NCI-H2171 treated with DMSO at 0.1 percent for 48 hours (cell line): ENCODE results near the gene AP5S1.
"Not testable (repeated sequence)": the region's sequence is repeated elsewhere in the genome, so short reads cannot be mapped to it uniquely, and the experiment has no call there.

Experiments
- DNase-seq: peaks from one replicate; lab custom pipeline; 2025; lab: John Stamatoyannopoulos, UW

AP5S1 gene

DNA sequence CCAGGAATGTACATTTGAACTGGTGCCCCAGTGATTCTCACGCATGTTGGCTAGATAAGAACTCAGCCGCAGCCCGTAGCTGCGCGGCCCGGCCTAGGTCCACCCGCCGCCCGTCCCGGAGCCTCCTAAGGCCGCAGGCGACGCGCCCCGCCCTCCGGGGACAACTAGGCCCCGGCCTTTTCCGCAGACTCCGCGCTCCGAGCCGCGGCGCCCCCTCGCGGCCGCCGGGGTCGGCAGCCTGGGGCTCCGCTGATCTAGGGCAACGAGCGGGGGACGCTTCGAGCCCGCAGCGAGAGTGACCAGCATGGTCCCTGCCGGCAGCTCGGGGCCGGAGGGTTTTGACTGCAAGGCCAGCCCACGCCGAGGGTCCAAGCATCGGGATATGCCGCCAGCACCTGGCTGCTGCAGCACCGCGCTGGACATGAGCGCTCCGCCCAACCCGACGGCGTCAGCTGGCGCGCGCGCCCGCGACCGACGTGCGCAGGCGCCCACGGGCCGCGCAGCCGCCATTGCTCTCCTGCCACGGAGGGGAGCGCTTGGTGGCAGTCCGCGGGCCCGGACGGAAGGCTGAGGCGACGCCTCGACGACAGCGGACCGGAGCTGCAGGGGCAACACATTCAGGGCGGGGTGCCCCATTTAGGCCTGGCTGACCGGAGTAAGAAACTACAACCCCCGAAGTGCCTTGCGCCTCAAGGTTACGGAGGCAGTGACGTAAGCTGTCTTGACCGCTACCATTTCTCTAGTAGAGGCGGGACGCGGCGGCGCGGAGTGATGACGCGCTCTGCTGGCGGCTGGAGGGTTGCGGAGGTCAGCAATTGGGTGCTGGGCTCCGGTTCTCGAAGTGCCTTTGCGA, at the start of gene AP5S1:
Gene AP5S1, plus strand, starts transcription at position 500 of the 853 bp plus-strand sequence. CDS start 1,571 bp downstream, outside the sequence.
- peak; percentile 97 for DNase-seq

DNA sequence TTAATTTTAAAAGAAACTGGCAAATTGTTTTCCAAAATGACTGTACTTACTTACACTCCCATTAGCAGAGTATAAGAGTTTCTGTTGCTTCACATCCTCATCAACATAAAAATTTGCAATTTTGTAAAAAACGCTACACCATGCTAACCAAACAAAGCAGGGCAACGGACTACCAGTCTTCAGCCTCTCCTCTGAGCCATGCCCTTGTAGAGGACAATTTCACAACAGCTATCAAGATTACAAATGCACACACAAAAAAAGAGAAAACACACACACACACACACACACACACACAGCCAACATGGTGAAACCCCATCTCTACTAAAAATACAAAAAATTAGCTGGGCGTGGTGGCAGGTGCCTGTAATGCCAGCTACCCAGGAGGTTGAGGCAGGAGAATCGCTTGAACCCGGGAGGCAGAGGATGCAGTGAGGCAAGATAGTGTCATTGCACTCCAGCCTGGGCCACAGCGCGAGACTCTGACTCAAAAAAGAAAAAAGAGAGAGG, 48.7 kb upstream of the AP5S1 start:
- DNase-seq, result no peak

- no peak for DNase-seq
Observed at GRCh38 chr20:3775457-3776108, 44.8 kb upstream of the AP5S1 start.

GRCh38 chr20:3777381-3777715, 43.0 kb upstream of the AP5S1 start:
- no peak for DNase-seq

DNA sequence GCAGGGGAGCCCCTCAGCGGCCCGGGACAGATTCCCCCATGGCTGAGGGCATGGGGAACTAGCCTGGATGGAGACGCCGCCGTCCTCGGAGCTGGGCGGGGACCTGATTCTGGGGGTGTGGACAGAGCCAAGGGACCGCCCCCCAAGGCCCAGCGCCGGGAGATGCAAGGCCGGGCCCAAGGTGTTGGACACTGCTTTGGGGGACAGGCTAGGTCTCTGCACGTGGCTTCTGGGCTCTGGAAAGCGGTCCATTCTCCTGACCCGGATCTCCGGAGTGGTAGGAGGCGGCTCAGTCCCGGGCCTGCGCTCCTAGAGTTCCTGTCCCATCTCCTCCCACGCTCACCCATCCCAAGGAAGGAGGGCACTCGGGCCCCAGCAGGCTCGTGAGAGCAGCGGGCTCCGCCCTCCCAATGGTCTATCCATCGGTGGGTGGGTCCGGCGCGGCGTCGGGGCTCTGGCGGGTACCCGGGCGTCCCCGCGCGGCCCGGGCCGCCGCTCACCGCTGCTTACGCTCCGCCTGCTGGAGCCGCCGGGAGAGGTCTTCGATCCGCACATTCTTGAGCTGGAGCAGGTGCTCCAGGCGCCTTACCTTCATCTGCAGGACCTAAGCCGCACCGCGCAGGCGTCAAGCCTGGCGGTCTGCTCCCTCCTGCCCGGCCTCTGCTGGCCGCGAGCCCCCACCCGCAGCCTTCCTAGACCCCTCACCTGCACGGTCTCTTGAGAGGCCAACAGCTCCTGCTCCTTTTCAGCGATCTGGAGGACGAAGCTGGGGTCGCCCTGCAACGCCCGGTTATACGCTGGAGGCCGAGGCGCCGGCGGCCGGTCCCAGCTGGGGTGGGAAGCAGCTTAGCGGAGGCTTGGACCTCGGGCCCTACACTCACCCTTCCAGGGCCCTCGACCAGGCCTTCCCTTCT, 42.4 kb upstream of the AP5S1 start:
- peak; percentile 78 for DNase-seq

DNA sequence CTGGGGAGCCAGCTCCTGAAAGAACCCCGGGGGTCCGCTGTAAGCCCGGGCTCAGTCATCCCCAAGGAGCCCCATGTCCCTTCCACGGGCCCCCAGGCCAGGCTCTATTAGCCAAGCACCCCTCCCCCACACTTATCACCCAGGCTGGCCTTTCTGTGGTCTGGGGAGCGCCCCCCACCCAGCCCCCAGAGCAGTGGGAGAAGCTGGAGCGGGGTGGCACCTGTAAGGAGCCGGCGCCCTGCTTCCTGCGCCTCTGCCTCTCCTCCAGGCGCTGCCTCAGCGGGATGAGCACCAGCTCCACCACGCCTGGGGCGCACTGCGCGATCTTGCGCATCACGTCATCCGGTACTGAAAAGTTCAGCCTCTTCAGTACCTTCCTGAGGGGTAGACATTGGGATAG, 41.4 kb upstream of the AP5S1 start:
- DNase-seq, result no peak

GRCh38 chr20:3781153-3781910, 39.0 kb upstream of the AP5S1 start, which contains the start of gene SPEF1:
Gene SPEF1 (minus strand): TSS chr20:3781448. CDS start chr20:3781287, 161 bp downstream.
- peak; percentile 93 for DNase-seq

DNA sequence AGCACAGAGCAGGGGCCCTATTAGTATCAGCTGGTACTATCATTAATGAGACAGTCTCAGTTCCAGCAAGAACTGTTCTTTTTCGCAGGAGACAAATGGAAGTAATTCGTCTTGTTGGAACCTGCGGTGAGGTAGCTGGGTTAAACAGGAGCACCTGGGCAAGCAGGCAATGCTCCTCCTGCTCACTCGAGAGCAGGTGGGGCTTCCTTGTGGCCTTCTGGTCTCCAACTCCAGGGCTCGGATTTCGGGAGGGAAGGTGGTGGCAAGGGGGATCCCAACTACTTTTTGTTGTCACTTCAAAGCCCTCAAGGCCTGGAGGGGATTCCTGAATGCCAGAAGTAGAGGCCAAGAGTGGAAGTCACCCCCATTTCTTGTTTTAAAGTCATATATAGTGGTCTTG, 37.8 kb upstream of the AP5S1 start:
- DNase-seq, result peak; percentile 41

GRCh38 chr20:3783068-3783489, 37.3 kb upstream of the AP5S1 start:
- no peak for DNase-seq

DNA sequence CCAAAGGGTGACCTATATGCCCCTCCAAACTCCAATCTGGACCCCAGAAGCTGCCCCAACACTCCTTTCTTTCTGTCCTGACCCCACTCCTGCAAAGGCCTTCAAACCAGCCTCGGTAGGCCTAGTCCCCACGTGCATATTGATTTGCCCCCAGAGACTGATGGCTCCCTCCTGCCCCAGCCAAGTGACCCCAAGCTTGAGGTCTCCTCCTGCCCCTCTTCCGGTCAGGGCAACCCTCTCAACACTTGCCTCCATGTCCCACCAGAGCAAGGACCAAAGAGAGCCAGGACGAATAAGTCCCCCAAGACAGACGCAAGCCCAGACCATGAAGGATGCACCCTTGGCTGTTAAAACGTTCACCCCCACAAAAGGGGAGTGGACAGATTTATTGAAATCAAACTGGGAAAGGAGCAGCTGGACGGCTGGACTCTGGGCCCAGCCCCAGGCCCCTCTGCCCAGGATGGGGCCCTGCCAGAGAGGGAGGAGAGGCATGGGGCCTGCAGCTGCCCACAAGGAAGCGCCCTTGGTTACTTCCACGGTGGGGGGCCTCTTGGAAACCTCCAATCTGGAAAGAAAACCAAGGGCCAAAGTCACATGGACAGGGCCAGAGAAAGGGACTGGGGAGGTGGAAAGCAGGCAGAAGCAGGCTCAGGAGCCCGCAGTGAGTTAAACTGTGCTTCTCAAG, 36.7 kb upstream of the AP5S1 start:
- DNase-seq, result no peak

- DNase-seq, result no peak
Observed at GRCh38 chr20:3784216-3784853, 36.0 kb upstream of the AP5S1 start.

- no peak for DNase-seq
Observed at GRCh38 chr20:3784863-3785239, 35.5 kb upstream of the AP5S1 start.

DNA sequence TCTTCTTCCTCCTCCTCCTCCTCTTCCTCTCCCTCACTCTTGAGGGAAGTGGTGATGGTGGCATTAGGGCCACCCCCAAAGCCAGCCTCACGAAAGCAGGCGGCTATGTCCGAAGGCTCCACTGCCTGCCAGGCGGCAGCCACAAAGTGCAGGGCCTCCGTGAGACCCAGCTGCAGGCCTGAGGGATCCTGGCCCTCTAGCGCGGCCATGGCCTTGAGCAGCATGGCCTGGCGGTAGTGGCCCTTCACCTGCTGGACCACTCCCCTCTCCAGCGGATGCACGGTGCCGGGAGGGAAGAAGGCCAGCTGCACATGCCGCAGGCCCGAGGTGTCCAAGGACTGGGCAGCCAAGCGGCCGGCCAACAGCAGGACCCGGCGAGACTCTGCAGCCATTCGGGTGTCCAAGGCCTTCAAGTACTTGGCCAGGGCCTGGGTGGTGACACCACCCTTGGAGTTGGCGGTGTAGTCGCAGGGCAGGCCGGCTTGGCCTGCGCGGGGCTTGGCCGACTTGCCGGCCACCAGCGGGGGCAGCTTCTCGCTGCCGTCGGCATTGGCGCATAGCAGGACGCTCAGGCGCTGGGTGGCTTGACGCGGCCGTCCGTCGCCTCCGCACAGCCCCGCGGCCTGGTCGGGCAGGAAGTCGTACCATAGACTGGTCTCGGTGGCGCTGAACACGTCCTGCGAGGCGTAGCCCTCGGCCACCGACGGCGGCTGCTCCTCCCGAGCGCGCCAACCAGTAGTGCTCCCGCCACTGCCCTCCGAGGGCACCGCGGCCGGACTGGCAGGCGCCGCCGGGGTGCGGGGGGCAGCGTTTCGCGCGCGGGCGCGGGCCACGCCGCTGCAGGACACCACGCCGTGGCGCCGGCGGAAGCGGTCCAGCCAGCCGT, 34.9 kb upstream of the AP5S1 start:
- no peak for DNase-seq

GRCh38 chr20:3786126-3786484, 34.2 kb upstream of the AP5S1 start:
- DNase-seq, result peak; percentile 42

DNA sequence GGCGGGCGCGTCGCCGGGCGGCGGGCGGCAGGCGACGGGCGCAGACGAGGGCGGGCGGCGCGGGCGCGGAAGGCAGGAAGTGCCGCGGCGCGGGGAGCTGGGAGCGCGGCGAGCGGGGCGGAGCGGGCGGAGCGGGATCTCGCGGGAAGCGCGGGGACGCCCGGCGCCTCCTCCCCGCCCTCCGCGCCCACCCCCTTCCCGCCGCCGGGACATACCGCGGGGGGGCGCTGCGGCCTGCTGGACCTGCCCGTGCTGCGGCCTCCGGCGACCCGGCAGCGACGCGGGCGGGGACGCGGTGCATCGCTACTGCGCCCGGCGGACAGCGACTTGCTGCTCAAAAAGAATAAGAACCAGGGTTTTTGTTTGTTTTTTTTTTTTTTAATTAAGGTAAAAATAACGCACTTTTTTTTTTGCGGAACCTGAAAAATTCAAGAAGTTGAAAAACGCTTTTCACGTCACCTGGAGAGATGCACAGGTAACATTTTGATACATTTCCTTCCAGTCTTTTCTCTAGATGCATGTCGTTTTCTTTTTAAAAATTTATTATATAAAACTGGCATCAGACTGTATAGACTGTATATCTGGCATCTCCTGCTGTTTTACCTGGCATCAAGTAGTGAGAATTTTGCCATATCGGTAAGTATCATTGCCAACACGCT, 33.6 kb upstream of the AP5S1 start, which contains the start of gene CENPB:
Gene CENPB, minus strand, starts transcription at position 76 of the 659 bp plus-strand sequence. CDS start 257 bp downstream, outside the sequence.
- DNase-seq, result peak; percentile 87

DNA sequence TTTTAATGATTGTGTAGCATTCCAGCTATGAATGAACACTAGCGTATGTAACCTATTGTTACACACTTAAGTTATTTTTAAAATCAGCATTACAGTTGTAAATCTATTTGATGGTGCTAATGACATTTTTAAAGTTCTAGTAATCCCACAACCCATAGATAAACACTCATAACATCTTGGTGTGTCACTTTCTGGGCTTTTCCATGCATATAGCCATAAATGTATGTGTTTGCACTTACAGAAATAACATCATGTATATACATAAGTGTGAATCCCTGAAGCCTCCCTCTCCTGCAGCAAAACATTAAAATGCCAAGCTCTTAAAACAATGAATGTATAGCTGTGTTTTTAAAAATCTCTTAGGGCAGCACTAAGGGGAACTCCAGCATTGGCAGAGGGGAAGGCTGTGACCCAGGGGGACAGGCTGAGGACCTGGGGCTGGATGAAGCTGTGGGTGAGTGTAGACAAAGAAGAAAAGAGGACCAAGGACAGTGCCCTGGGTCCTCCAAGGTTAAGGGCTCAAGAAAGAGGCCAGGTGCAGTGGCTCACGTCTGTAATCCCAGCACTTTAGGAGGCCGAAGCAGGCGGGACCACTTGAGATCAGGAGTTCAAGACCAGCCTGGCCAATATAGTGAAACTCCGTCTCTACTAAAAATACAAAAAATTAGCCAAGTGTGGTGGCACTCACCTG, 32.9 kb upstream of the AP5S1 start:
- no peak for DNase-seq

GRCh38 chr20:3788685-3789155, 31.6 kb upstream of the AP5S1 start:
- no peak for DNase-seq

DNA sequence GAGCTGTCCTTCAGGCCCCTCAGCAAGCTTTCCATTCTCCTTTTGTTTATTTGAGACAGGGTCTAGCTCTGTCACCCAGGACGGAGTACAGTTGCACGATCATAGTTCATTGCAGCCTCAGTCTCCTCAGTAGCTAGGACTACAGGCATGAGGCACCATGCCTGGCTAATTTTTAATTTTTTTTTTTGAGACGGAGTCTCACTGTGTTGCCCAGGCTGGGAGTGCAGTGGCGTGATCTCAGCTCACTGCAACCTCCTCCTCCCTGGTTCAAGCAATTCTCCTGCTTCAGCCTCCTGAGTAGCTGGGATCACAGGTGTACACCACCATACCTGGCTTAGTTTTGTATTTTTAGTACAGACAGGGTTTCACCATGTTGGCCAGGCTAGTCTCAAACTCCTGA, 31.1 kb upstream of the AP5S1 start:
- not testable (repeated sequence) for DNase-seq
